Measurements from ENCODE around the gene B4GALNT4. TPM values are rescaled to one million over a fixed set of nuclear protein-coding genes. Genes with fewer than 3 reads are reported as not detected.
A peak's percentile ranks its signal among the peaks of the same experiment; 100 is the strongest.

The B4GALNT4 gene
- total and polyA plus RNA-seq, 2 of the 8 experiments (the other 6 are each of a cell fraction or from before 2014, with no cell fraction given), result 40.9 to 76.3 TPM

DNA sequence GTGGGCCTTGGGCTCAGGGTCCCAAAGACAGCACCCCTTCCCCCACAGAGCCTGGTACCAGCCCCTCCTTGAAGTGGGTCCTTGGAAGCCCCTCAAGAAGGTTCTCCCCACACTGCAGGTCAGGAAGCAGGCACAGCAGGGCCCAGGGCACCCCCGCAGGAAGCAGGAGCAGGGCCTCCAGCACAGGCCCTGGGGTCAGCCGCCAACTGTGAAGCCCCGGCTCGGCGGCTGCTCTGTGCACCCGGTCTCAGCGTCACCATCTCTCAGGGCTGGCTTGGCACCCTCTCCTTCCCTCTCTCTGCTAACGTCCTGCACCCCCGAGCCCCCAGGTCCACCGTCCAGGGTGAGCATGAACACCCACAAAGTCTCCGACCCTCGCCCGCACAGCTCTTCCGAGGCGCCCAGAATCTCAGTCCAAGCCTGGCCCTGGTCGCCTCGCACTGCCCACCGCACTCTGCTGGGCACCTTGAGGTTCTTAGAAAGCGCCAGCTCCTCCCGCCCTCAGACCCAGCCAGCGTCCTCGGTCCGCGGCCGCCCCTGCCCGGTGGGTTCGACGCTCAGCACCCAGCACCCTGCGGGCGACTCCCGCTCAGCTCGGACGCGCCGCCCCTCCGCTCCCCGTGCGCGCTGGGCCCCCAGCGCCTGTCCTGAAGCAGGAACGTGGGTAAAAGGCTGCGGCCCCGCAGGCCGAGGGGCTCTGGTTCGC, 46.9 kb downstream of the B4GALNT4 start (continued):
- no peak for TF ChIP-seq EP300 (IDR thresholded peaks at IDR 0.05; ENCODE audit: borderline replicate concordance in 1 of 2, low read depth in 2 of 2, low read length in 2 of 2)
- no peak for TF ChIP-seq TAF7 (optimal IDR thresholded peaks at IDR 0.05; ENCODE audit: borderline replicate concordance, low read depth, low read length)
- TF ChIP-seq SRF (IDR thresholded peaks at IDR 0.05; ENCODE audit: low read depth, low read length), result no peak
- TF ChIP-seq KDM4A (IDR thresholded peaks at IDR 0.05; ENCODE audit: low read depth, low read length, severe bottlenecking), result peak; percentile 43
- TF ChIP-seq RBBP5 (IDR thresholded peaks at IDR 0.05; ENCODE audit: borderline replicate concordance, low read depth, low read length), result no peak
- TF ChIP-seq CHD2 (IDR thresholded peaks at IDR 0.05; ENCODE audit: low read length), result no peak
- TF ChIP-seq CTBP2 (IDR thresholded peaks at IDR 0.05; ENCODE audit: borderline replicate concordance, insufficient read depth, insufficient read length, low read length), result no peak
- peak; percentile 24 for TF ChIP-seq EZH2 (IDR thresholded peaks at IDR 0.05; ENCODE audit: low read depth, low read length, severe bottlenecking)
- no peak for TF ChIP-seq CHD1 (IDR thresholded peaks at IDR 0.05; ENCODE audit: low read depth, low read length)
- TF ChIP-seq ASH2L (IDR thresholded peaks at IDR 0.05; ENCODE audit: low read length), result peak; percentile 3

Measured in H1 (cell line).